GM21737 (cell line): ENCODE results near the gene POP7.
"Not testable (repeated sequence)": the region's sequence is repeated elsewhere in the genome, so short reads cannot be mapped to it uniquely, and the experiment has no call there.

Experiments used
- ATAC-seq: cut with Tn5 transposase; IDR thresholded peaks from one replicate; pipeline ENCODE4 v1.9.1; 2021; ENCODE audit warnings: mild to moderate bottlenecking, moderate library complexity; ENCODE audit not compliant: unreplicated experiment

POP7 gene

DNA sequence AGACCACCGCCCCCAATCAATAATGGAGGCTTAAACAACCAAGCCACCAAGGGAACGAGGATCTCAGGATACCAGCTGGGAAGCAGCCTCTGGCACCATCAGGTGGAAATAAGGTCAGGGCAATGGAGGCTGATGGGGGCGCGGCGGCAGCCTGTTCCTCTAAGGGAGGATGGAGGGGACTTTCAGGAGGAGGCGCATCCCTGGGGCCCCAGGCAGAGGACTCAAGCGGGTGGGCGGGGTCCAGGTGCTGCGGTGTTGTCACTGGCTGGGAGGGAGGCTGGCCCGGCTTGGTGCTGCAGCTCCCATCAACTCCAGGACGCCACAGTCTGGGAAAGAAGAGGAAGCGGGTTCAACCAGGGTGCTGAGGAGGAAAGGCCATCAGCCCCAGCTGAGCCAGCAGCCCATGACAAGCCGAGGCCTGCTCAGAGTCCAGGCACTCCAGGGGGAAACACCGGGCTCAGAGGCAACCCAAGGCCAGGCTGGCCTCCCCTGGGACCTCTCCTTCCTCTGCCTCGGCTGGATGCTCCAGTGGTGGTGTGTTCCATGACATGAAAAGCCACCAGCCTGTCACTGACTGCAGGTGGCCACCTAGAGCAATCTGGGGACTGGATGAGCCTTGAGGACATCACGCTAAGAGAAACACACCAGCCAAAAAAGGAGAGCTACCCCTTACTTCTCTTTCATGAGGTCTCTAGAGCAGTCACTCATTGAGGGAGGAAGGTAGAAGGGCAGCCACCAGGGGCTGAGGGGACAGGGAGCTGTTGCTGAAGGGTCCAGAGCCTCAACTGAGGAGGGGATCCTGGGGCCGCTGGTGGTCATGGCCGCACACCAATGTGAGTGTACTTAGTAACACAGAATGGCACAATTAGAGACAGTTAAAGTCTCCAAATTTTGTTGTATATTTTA is 16.4 kb upstream of the POP7 start:
- no peak for ATAC-seq

GRCh38 chr7:100691676-100692577 is 14.0 kb upstream of the POP7 start:
- no peak for ATAC-seq

DNA sequence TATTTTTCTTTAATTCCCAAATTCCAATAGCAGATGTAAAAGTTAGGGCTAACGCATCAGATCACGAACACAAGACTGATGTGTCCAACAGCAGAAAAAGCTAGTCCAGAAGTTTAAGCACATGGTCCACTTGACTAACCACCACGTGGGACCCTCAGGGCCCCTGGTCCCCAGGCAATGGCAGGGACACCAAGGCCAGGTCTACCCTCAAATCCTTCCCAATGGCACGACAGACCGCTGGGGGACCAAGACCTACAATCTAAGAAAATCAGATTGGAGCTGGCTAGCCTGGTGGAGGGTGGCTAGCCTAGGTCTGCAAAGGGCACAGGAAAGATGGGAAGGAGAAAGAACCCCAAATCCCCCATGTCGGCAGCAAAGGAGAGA is 13.4 kb upstream of the POP7 start:
- ATAC-seq, result no peak

DNA sequence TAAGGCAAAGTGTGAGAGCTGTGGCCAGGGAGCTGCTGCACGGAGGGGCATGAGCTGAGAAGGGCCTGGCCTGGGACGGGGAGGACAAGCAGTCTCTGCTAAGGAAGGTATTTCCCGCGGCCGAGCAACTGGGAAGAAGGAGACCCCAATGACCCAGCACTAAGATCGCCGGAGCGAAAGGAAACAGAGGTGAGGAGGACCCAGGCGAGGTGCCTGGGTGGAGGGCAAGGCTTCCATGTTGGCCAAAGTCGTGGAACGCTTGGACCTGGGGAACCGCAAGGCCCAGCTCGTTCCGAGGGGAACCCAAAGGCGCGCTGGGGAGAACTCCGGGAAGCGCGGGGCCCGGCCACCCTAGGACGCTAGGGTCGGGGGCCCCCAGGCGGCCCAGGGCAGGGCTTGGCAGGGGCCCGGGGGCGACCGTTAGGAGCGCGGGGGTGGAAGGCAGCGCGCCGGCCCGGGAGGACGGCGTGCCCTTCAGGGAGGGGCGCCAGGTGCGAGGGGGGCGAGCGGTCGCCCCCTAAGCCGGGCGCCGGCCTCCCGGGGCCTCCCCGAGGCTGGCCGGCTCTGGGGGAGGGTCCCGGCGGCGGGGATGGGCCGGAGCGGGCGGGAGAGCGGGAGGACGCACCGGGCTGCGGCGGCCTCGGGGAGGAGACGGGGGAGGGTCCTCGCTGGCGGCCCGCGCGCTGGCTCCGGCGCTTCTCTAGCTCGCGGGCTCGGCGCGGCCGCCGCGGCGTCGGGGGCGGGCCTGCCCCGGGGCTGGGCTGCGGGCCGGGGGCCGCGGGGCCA is 12.4 kb upstream of the POP7 start:
- peak; percentile 31 for ATAC-seq

DNA sequence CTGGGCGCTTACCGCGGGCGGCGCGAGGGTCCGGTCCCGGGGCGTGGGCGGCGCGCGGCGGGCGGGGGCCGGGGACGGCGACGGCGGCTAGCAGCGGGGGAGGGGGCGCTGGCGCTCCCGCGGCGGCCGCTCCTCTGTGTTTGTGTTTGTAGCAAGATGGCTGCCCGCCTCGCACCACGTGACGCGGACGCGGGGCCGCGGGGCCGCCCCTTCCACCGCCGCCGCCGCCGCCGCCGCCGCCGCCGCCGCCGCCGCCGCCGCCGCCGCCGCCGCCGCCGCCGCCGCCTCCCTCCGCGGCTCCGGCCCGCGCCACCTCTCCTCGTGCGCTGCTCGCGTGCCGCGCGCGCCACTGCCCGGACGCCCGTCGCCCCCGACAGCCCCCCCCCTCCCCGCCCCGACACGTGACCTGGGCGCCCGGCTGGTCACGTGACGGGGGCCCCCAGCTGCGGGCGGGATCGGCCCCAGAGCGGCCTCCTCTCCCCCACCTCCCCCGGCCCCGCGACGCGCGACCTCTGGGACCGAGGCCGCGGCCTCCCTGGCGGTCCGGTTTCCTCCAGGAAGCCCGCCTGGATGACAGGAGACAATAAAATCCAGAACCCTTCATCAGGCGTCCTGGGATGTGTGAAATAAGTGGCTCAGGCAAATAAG is 11.7 kb upstream of the POP7 start, which contains the start of gene GIGYF1:
GIGYF1 (minus strand) TSS at position 153 of the 648 bp plus-strand sequence. CDS start 6,012 bp downstream, outside the sequence.
- peak; percentile 38 for ATAC-seq

DNA sequence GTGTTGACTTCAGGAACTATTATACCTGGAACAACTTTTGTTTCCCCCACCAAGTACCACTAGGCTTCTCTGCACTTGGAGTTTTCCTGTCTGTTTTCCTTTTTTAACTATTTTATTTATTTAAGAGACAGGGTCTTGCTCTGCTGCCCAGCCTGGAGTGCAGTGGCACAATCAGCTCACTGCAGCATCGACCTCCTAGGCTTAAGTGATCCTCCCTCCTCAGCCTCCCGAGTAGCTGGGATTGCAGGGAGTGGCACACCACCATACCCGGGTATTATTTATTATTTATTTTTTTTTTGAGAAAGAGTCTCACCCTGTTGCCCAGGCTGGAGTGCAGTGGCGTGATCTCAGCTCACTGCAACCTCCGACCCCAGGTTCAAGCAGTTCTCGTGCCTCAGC is 9.8 kb upstream of the POP7 start:
- no peak for ATAC-seq

GRCh38 chr7:100699018-100699417 is 6.9 kb upstream of the POP7 start:
- ATAC-seq, result no peak

GRCh38 chr7:100701089-100701488 is 4.8 kb upstream of the POP7 start:
- not testable (repeated sequence) for ATAC-seq

DNA sequence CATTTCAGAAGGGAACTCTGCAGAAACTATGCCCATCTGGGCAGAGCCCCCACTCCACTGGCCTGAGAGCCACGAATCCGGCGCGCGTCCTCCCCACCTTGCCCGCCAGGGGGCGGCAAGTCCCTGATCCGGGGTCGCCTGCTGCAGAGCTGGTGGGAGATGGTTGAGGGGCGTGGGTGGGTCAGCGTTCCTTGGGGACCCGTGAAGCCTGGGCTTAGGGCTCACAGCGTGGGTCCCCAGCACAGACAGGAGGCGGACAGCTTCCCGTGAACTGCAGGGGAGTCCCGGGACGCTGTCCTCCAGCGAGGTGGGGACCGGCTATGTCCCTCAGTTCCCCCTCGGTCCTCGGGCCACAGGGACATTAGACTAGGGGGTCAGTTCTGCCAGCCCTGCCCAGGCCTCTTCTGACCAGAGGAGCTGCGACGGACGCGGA is 585 bp upstream of the POP7 start:
- peak; percentile 56 for ATAC-seq

GRCh38 chr7:100706672-100707311 is 871 bp downstream of the POP7 start:
- ATAC-seq, result no peak

- ATAC-seq, result no peak
Observed at GRCh38 chr7:100708395-100708794, 2.5 kb downstream of the POP7 start.

GRCh38 chr7:100710452-100710851 is 4.5 kb downstream of the POP7 start:
- ATAC-seq, result no peak

GRCh38 chr7:100711369-100711768 is 5.4 kb downstream of the POP7 start:
- ATAC-seq, result no peak

DNA sequence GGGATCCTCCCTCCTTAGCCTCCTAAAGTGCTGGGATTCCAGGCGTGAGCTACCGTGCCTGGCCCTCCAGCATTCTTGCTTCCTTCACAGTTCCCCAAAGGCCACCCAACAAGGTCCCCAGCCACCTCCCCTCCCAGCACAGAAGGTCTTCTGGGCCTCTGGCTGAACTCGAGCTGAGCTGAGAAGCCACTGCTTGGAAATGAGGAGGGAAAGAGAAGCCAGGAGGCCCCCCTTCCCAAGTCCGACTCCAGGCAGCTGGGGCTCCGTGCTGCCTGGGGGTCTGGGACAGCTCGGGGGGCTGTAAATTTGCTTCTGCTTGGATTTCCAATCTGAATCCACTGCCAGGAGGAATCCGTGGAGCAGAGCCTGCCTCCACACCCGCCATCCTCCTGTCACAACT is 8.8 kb downstream of the POP7 start:
- no peak for ATAC-seq

DNA sequence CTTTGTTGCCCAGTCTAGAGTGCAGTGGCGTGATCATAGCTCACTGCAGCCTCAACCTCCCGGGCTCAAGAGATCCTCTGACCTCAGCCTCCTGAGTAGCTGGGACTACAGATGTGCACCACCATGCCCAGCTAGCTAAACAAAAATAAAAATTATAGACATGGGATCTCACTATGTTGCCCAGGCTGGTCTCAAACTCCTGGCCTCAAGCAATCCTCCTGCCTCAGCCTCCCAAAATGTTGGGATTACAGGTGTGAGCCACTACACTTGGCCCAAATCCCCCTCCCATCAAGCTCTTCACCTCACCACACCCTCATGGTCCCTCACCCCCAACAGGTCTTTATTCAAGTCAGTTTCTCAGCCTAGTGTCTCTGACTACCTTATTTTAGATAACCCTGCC is 11.2 kb downstream of the POP7 start:
- not testable (repeated sequence) for ATAC-seq

GRCh38 chr7:100719523-100720278 is 13.8 kb downstream of the POP7 start:
- no peak for ATAC-seq

DNA sequence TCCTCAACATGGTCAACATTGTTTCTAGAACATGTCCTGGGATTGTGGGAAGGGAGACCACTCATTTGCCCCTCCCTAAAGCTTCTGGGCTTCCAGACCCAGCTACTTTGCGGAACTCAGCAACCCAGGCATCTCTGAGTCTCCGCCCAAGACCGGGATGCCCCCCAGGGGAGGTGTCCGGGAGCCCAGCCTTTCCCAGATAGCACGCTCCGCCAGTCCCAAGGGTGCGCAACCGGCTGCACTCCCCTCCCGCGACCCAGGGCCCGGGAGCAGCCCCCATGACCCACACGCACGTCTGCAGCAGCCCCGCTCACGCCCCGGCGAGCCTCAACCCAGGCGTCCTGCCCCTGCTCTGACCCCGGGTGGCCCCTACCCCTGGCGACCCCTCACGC is 14.4 kb downstream of the POP7 start, which contains the start of gene EPO:
EPO (plus strand) TSS at position 190 of the 392 bp plus-strand sequence. CDS start 513 bp downstream, outside the sequence.
- no peak for ATAC-seq

- ATAC-seq, result no peak
Observed at GRCh38 chr7:100720671-100721504, 15.0 kb downstream of the POP7 start.
